ENCODE results near the gene ETV3L. TPM values are rescaled to one million over a fixed set of nuclear protein-coding genes. Genes with fewer than 3 reads are reported as not detected.
A peak's percentile ranks its signal among the peaks of the same experiment; 100 is the strongest.

Gene ETV3L
- polyA plus RNA-seq, 3 donors from 2014 or later: not detected

DNA sequence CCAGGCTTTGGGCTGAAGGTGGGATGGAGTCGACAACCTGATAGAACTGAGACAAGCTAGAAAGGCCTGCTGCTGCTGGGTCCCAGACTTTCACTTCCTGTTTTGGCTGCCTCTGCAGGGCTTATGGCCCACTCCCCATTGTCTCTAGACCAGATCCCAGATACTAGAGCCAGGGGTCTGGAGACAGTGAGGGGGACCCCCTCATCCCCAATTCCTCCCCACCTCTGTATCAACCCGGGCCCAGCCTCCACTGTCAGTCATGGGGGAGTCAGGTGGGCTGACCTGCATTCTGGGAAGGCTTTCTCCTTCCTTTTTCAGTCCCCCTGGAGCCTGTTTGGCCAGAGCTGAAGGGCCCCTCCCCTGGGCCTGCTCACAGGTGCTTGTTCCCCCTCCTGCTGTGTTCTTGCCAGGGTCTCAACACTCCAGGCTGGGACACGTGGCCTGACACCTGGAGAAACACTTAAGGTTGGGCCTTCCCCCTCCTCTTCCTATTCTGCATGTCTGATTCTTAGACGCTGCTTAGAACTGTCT is 18.0 kb upstream of the ETV3L start:
- H3K4me1 Mint-ChIP-seq: peaks cover 2 to 11% of the 10 kb centered on the region in 2 donors
- H3K36me3 Mint-ChIP-seq: peaks cover 0 to 7% (median 3%) of the 10 kb centered on the region in 3 donors
- peaks cover 2 to 3% (median 2%) of the 10 kb centered on the region in 3 donors for H3K27me3 Mint-ChIP-seq (ENCODE audit: low read depth in 3 of 3)
- no peak overlapping the region for H3K4me3 Mint-ChIP-seq
- H3K9me3 Mint-ChIP-seq: no peaks in the 10 kb centered on the region
- DNase-seq: no peak
- H3K27ac Mint-ChIP-seq: peak overlapping the region in 1 of 6 donors; percentile 6

- peaks cover 0 to 6% of the 10 kb centered on the region in 2 donors for H3K4me1 Mint-ChIP-seq
- H3K4me3 Mint-ChIP-seq: no peak overlapping the region
- H3K27me3 Mint-ChIP-seq (ENCODE audit: low read depth in 3 of 3): peaks cover 2 to 3% (median 3%) of the 10 kb centered on the region in 3 donors
- H3K27ac Mint-ChIP-seq: peak overlapping the region in 2 of 6 donors; percentile 41 to 65
- no peaks in the 10 kb centered on the region for H3K9me3 Mint-ChIP-seq
- no peak for DNase-seq
- peaks cover 0 to 4% (median 3%) of the 10 kb centered on the region in 3 donors for H3K36me3 Mint-ChIP-seq
These were observed 17.1 kb upstream of the ETV3L start for GRCh38 chr1:157116737-157117103.

DNA sequence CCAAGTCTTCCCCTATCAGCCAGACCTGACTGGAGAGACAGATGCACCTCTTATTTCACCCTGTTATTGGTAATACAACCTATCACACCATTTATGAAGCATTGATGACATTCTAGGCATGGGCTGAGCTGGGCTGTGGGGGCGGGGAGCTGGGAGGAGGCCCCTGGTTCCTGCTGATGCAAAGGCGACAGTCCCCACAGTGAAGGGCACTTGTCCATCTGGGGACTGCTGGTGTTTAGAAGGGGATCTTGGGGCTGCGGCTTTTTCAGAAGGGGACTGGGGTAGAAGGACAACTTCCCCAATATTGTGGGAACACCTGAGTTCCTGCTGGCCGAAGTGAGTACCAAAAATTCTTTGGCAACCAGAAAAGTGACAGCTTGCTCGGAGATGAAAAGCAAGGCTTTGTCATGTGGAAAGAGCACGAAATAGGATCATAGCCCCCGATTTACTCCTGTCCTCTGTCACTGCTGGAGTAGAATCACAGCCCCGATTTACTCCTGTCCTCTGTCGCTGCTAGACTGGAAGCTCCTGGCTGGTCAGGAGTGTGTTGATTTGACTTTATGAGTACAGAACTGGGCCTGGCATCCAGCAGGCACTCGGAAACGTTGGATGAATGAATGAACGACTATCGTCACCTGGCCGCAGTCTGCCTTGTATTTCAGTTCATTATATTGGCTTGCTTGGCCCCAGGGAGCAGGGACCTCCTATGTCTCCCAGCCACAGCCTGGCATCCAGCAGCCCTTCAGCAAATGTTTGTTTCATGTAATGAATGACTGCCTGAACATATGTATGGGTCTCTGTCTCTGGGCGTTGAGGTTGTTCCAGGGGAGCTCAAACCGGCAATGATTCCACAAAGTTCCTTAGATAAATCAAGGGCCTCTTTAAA is 16.5 kb upstream of the ETV3L start:
- no peak for DNase-seq
- Mint-ChIP-seq H3K9me3 (no peaks in the 10 kb centered on the region), H3K36me3 (peaks cover 0 to 3% (median 0%) of the 10 kb centered on the region in 3 donors), H3K27ac (peak overlapping the region in 2 of 6 donors; percentile 41 to 65), H3K27me3 (ENCODE audit: low read depth in 3 of 3) (peaks cover 2 to 3% (median 3%) of the 10 kb centered on the region in 3 donors), H3K4me3 (no peak overlapping the region), H3K4me1 (no peaks in the 10 kb centered on the region)

GRCh38 chr1:157115429-157115838 is 15.8 kb upstream of the ETV3L start:
- Mint-ChIP-seq H3K9me3 (no peaks in the 10 kb centered on the region), H3K27me3 (ENCODE audit: low read depth in 3 of 3) (peaks cover 2 to 3% (median 3%) of the 10 kb centered on the region in 3 donors), H3K36me3 (peaks cover 0 to 3% (median 0%) of the 10 kb centered on the region in 3 donors), H3K4me3 (no peak overlapping the region), H3K4me1 (no peaks in the 10 kb centered on the region), H3K27ac (no peak overlapping the region)
- DNase-seq: no peak

DNA sequence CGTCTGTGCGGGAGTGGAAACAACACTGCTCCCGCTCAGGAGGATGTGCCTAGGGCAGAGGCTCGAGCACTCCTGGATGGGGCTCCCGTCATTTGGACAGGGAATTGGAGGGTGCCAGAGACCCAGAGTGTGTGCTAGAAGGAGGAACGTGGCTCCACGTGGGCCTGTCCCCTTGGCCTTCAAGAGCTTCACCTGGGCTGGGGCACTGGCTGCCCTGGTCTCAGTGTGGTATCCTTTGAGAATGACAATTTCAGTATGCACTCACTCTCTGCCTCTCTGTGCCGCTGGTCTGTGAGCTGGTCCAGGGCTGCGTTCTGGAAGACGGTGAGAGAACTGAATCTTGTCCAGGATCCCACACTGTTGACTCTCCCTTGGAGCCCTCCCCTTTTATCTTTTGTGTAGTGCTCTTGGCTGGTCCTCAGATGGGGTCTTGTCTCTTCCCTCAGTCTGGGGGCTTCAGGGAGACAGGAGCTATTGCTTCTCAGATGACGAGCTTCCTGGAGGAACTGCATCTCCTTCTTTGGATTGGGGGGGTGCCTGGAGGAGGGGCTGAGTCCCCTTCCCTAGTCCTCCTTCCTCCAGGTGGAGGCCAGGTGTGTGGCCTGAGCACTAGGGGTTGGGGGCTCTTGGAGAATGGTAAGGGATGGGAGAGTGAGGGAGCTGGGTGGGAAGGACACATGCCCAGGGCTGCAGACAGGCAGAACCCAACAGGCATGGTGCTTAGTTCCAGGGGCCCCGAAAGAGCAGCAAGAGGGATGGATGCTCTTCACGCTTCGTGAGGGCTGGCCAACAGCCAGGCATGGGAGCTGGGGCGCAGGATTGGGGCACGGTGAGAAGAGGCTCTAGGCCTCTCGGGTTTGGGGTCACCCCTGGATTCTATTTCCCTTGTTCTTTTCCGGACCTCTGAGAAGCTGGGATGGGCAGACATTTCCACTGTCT is 14.8 kb upstream of the ETV3L start:
- no peak overlapping the region for H3K27ac Mint-ChIP-seq
- H3K36me3 Mint-ChIP-seq: peaks cover 0 to 3% (median 0%) of the 10 kb centered on the region in 3 donors
- H3K9me3 Mint-ChIP-seq: no peaks in the 10 kb centered on the region
- H3K4me1 Mint-ChIP-seq: no peaks in the 10 kb centered on the region
- H3K27me3 Mint-ChIP-seq (ENCODE audit: low read depth in 3 of 3): peaks cover 2 to 3% (median 3%) of the 10 kb centered on the region in 3 donors
- H3K4me3 Mint-ChIP-seq: no peak overlapping the region
- no peak for DNase-seq

GRCh38 chr1:157113631-157114030 is 14.0 kb upstream of the ETV3L start:
- no peaks in the 10 kb centered on the region for H3K36me3 Mint-ChIP-seq
- no peak overlapping the region for H3K27ac Mint-ChIP-seq
- H3K9me3 Mint-ChIP-seq: no peaks in the 10 kb centered on the region
- no peaks in the 10 kb centered on the region for H3K4me1 Mint-ChIP-seq
- no peak overlapping the region for H3K4me3 Mint-ChIP-seq
- H3K27me3 Mint-ChIP-seq (ENCODE audit: low read depth in 3 of 3): peaks cover 2 to 7% (median 3%) of the 10 kb centered on the region in 3 donors
- no peak for DNase-seq

- no peak for DNase-seq
- Mint-ChIP-seq H3K27me3 (ENCODE audit: low read depth in 3 of 3) (peaks cover 1 to 10% (median 3%) of the 10 kb centered on the region in 3 donors), H3K27ac (no peak overlapping the region), H3K4me3 (no peak overlapping the region), H3K9me3 (no peaks in the 10 kb centered on the region), H3K36me3 (no peaks in the 10 kb centered on the region), H3K4me1 (no peaks in the 10 kb centered on the region)
These were observed 13.5 kb upstream of the ETV3L start for GRCh38 chr1:157113106-157113505.

DNA sequence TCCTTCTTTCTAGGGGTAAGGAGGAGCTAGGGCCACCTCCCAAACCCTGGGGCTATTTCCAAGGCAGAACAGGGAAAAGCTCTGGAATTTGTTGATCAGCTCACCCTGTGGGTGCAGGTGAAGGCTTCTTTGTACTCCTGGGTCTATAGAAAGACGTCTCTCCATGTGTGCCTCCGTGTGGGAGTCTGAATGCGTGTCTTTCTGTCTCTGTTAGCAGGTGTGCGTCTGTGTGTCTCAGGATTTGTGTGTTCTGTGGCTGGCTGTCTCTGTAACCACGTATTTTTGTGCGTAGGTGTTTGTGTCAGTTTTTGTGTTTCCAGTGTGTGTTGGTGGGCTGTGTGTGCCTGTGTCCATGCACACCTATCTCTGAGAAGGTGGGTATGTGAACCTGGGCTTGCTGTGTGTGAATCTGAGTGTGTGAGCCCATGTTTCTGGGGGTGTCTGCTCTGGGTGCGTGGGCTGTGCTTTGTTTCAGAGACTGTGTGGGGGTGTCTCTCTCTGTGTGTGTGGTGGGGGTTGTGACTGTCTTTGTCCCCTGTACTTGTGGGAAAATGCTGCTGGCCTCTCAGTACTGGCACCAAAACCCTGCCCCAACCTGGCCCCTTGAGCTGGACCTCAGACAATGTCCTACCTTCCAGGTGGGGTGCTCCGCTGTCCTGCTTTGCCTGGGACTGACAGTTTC is 12.7 kb upstream of the ETV3L start:
- no peaks in the 10 kb centered on the region for H3K4me1 Mint-ChIP-seq
- no peaks in the 10 kb centered on the region for H3K36me3 Mint-ChIP-seq
- DNase-seq: no peak
- H3K4me3 Mint-ChIP-seq: no peak overlapping the region
- H3K9me3 Mint-ChIP-seq: no peaks in the 10 kb centered on the region
- H3K27ac Mint-ChIP-seq: peak overlapping the region in 1 of 6 donors; percentile 4
- peaks cover 1 to 13% (median 3%) of the 10 kb centered on the region in 3 donors for H3K27me3 Mint-ChIP-seq (ENCODE audit: low read depth in 3 of 3)

DNA sequence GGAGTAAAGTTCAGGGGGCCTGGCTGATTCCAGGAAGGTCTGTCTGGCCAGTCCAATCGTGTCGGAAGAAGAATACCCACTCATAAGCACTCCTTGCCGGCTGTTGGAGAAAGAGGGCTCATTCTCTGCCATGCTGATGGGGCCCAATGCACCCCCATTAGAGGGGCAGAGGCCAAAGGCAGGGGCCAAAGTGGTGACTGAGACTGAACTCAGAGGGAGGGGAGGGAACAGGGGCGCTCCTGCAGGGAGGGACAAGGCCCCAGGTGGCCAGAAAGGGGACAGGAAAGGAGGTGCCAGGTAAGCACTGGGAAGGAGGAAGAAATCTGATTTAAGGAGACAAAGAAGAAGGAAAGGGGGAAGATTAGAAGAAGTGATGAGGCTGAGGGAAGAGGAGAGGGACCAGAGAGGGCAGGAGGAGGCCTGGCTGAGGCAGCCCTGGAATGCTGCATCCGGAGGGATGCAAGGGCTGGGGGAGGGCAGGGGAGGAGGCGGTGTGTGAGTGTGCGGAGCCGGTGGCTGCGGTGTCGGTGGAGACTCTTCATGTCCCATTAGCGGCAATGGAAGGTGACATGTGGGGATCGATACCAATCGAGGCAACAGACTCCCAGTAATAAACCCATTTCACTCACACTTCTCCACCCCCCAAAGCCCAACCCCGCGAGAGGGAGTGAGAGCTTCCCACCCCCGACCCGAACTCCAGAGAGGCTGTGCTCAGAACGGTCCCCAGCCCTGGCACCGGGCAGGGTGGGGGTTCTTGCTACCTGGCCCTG is 12.0 kb upstream of the ETV3L start:
- H3K27ac Mint-ChIP-seq: no peak overlapping the region
- H3K9me3 Mint-ChIP-seq: no peaks in the 10 kb centered on the region
- no peak overlapping the region for H3K4me3 Mint-ChIP-seq
- DNase-seq: no peak
- no peaks in the 10 kb centered on the region for H3K36me3 Mint-ChIP-seq
- no peaks in the 10 kb centered on the region for H3K4me1 Mint-ChIP-seq
- H3K27me3 Mint-ChIP-seq (ENCODE audit: low read depth in 3 of 3): peaks cover 1 to 13% (median 3%) of the 10 kb centered on the region in 3 donors

- peaks cover 1 to 13% (median 4%) of the 10 kb centered on the region in 3 donors for H3K27me3 Mint-ChIP-seq (ENCODE audit: low read depth in 3 of 3)
These were observed 11.1 kb upstream of the ETV3L start for GRCh38 chr1:157110686-157111085.

GRCh38 chr1:157110003-157110402 is 10.4 kb upstream of the ETV3L start:
- DNase-seq: no peak
- Mint-ChIP-seq H3K36me3 (no peaks in the 10 kb centered on the region), H3K4me3 (no peak overlapping the region), H3K4me1 (no peaks in the 10 kb centered on the region), H3K9me3 (no peaks in the 10 kb centered on the region), H3K27me3 (ENCODE audit: low read depth in 3 of 3) (peaks cover 1 to 13% (median 4%) of the 10 kb centered on the region in 3 donors), H3K27ac (no peak overlapping the region)

More at GRCh38 chr1:157110686-157111085, 11.1 kb upstream of the ETV3L start:
- no peak overlapping the region for H3K4me3 Mint-ChIP-seq
- H3K9me3 Mint-ChIP-seq: no peaks in the 10 kb centered on the region
- no peaks in the 10 kb centered on the region for H3K36me3 Mint-ChIP-seq
- H3K27ac Mint-ChIP-seq: no peak overlapping the region
- DNase-seq: no peak
- no peaks in the 10 kb centered on the region for H3K4me1 Mint-ChIP-seq

DNA sequence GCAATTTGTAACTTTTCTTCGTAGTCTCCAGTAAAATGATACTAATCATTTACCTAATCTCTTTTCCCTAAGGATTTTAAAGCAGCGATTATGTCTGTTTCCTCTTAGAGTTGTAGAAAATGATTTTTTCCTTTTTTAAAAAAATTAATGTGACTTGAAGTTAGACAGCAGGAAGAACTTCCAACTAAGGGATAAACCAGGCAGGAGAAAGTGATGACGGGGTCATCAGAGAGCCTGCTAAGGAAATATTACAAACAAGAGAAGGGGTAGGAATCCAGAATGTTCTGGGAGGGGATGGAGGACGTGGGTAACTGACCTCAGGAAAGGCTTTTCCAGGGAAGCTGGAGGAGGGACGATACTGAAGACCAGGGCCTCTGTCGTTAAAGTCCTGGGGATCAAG is 8.8 kb upstream of the ETV3L start:
- H3K27me3 Mint-ChIP-seq (ENCODE audit: low read depth in 3 of 3): peaks cover 1 to 13% (median 4%) of the 10 kb centered on the region in 3 donors
- H3K27ac Mint-ChIP-seq: no peak overlapping the region
- no peaks in the 10 kb centered on the region for H3K9me3 Mint-ChIP-seq
- no peaks in the 10 kb centered on the region for H3K4me1 Mint-ChIP-seq
- H3K36me3 Mint-ChIP-seq: peaks cover 0 to 4% (median 0%) of the 10 kb centered on the region in 3 donors
- no peak overlapping the region for H3K4me3 Mint-ChIP-seq
- DNase-seq: no peak
